Measurements from ENCODE around the gene LIN52.

DNA sequence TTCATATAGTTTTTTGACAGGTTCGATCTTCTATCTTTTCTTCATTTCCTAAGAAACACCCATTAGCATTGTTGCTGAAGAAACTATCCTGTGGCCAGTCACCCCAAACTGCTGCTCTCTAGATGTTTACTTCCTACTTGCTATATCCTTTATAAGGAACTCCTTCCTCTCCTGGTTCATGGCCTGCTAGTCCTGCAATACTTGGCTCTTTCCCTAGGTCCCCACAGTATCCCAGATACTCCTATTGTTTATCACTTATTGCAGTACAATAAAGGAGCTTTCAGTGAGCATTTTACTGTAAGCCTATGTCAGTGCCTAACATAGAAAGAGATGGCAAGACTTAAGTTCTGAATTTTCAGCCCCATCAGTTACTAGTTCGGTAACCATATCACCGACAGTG is 3.3 kb upstream of the LIN52 start:
- TF ChIP-seq, protein P1, sequence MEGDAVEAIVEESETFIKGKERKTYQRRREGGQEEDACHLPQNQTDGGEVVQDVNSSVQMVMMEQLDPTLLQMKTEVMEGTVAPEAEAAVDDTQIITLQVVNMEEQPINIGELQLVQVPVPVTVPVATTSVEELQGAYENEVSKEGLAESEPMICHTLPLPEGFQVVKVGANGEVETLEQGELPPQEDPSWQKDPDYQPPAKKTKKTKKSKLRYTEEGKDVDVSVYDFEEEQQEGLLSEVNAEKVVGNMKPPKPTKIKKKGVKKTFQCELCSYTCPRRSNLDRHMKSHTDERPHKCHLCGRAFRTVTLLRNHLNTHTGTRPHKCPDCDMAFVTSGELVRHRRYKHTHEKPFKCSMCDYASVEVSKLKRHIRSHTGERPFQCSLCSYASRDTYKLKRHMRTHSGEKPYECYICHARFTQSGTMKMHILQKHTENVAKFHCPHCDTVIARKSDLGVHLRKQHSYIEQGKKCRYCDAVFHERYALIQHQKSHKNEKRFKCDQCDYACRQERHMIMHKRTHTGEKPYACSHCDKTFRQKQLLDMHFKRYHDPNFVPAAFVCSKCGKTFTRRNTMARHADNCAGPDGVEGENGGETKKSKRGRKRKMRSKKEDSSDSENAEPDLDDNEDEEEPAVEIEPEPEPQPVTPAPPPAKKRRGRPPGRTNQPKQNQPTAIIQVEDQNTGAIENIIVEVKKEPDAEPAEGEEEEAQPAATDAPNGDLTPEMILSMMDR (IDR thresholded peaks at IDR 0.05; ENCODE audit: control extremely low read depth in 1 of 3, insufficient read depth in 1 of 3, low read depth in 1 of 3, low read length in 3 of 3) = no peak
- TF ChIP-seq ATF3 (IDR thresholded peaks at IDR 0.05; ENCODE audit: insufficient read depth, low read depth, low read length) = no peak
- TF ChIP-seq SUZ12 (IDR thresholded peaks at IDR 0.05; ENCODE audit: low read length) = no peak
- no peak for TF ChIP-seq BRCA1 (IDR thresholded peaks at IDR 0.05; ENCODE audit: low read depth, low read length)
- no peak for TF ChIP-seq EZH2 (IDR thresholded peaks at IDR 0.05; ENCODE audit: low read depth, low read length, severe bottlenecking)
- no peak for TF ChIP-seq CEBPB (IDR thresholded peaks at IDR 0.05; ENCODE audit: low read depth, low read length)
- TF ChIP-seq, protein P2, sequence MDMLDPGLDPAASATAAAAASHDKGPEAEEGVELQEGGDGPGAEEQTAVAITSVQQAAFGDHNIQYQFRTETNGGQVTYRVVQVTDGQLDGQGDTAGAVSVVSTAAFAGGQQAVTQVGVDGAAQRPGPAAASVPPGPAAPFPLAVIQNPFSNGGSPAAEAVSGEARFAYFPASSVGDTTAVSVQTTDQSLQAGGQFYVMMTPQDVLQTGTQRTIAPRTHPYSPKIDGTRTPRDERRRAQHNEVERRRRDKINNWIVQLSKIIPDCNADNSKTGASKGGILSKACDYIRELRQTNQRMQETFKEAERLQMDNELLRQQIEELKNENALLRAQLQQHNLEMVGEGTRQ (IDR thresholded peaks at IDR 0.05; ENCODE audit: low read length) = no peak
- TF ChIP-seq POLR2A (IDR thresholded peaks at IDR 0.05; ENCODE audit: control extremely low read depth in 1 of 2, low read depth in 2 of 2, low read length in 2 of 2) = no peak
- TF ChIP-seq FOSL1 (IDR thresholded peaks at IDR 0.05; ENCODE audit: insufficient read depth, low read depth, low read length) = no peak
- TF ChIP-seq SAP30 (IDR thresholded peaks at IDR 0.05; ENCODE audit: insufficient read depth, insufficient replicate concordance, low read length) = no peak
- no peak for TF ChIP-seq SIN3A (conservative IDR thresholded peaks at IDR 0.05 in 1 of 2, IDR thresholded peaks at IDR 0.05 in 1 of 2; ENCODE audit: low read depth in 1 of 2, low read length in 2 of 2)
- TF ChIP-seq, protein P3, sequence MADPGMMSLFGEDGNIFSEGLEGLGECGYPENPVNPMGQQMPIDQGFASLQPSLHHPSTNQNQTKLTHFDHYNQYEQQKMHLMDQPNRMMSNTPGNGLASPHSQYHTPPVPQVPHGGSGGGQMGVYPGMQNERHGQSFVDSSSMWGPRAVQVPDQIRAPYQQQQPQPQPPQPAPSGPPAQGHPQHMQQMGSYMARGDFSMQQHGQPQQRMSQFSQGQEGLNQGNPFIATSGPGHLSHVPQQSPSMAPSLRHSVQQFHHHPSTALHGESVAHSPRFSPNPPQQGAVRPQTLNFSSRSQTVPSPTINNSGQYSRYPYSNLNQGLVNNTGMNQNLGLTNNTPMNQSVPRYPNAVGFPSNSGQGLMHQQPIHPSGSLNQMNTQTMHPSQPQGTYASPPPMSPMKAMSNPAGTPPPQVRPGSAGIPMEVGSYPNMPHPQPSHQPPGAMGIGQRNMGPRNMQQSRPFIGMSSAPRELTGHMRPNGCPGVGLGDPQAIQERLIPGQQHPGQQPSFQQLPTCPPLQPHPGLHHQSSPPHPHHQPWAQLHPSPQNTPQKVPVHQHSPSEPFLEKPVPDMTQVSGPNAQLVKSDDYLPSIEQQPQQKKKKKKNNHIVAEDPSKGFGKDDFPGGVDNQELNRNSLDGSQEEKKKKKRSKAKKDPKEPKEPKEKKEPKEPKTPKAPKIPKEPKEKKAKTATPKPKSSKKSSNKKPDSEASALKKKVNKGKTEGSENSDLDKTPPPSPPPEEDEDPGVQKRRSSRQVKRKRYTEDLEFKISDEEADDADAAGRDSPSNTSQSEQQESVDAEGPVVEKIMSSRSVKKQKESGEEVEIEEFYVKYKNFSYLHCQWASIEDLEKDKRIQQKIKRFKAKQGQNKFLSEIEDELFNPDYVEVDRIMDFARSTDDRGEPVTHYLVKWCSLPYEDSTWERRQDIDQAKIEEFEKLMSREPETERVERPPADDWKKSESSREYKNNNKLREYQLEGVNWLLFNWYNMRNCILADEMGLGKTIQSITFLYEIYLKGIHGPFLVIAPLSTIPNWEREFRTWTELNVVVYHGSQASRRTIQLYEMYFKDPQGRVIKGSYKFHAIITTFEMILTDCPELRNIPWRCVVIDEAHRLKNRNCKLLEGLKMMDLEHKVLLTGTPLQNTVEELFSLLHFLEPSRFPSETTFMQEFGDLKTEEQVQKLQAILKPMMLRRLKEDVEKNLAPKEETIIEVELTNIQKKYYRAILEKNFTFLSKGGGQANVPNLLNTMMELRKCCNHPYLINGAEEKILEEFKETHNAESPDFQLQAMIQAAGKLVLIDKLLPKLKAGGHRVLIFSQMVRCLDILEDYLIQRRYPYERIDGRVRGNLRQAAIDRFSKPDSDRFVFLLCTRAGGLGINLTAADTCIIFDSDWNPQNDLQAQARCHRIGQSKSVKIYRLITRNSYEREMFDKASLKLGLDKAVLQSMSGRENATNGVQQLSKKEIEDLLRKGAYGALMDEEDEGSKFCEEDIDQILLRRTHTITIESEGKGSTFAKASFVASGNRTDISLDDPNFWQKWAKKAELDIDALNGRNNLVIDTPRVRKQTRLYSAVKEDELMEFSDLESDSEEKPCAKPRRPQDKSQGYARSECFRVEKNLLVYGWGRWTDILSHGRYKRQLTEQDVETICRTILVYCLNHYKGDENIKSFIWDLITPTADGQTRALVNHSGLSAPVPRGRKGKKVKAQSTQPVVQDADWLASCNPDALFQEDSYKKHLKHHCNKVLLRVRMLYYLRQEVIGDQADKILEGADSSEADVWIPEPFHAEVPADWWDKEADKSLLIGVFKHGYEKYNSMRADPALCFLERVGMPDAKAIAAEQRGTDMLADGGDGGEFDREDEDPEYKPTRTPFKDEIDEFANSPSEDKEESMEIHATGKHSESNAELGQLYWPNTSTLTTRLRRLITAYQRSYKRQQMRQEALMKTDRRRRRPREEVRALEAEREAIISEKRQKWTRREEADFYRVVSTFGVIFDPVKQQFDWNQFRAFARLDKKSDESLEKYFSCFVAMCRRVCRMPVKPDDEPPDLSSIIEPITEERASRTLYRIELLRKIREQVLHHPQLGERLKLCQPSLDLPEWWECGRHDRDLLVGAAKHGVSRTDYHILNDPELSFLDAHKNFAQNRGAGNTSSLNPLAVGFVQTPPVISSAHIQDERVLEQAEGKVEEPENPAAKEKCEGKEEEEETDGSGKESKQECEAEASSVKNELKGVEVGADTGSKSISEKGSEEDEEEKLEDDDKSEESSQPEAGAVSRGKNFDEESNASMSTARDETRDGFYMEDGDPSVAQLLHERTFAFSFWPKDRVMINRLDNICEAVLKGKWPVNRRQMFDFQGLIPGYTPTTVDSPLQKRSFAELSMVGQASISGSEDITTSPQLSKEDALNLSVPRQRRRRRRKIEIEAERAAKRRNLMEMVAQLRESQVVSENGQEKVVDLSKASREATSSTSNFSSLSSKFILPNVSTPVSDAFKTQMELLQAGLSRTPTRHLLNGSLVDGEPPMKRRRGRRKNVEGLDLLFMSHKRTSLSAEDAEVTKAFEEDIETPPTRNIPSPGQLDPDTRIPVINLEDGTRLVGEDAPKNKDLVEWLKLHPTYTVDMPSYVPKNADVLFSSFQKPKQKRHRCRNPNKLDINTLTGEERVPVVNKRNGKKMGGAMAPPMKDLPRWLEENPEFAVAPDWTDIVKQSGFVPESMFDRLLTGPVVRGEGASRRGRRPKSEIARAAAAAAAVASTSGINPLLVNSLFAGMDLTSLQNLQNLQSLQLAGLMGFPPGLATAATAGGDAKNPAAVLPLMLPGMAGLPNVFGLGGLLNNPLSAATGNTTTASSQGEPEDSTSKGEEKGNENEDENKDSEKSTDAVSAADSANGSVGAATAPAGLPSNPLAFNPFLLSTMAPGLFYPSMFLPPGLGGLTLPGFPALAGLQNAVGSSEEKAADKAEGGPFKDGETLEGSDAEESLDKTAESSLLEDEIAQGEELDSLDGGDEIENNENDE (IDR thresholded peaks at IDR 0.05; ENCODE audit: insufficient replicate concordance, low read length) = no peak

Measured in H1 (cell line).